Measurements from ENCODE around the gene APBB1.

APBB1 gene

GRCh38 chr11:6419009-6419631 lies at the start of gene APBB1:
Gene APBB1, minus strand, starts transcription at chr11:6419094. Its CDS starts 7,747 bp downstream, at chr11:6411347.
- DNase-seq, result peak; percentile 82

GRCh38 chr11:6459099-6459450 lies 40.2 kb upstream of the APBB1 start:
- DNase-seq, result no peak

- no peak for DNase-seq
Measured at GRCh38 chr11:6458352-6459098, 39.6 kb upstream of the APBB1 start.

- no peak for DNase-seq
Measured at GRCh38 chr11:6457581-6458320, 38.9 kb upstream of the APBB1 start.

GRCh38 chr11:6456361-6457073 lies 37.6 kb upstream of the APBB1 start:
- DNase-seq, result no peak

GRCh38 chr11:6455070-6455469 lies 36.2 kb upstream of the APBB1 start:
- DNase-seq, result no peak

GRCh38 chr11:6453152-6453551 lies 34.3 kb upstream of the APBB1 start:
- no peak for DNase-seq

- DNase-seq, result no peak
Measured at GRCh38 chr11:6452219-6452618, 33.3 kb upstream of the APBB1 start.

GRCh38 chr11:6448574-6448973 lies 29.7 kb upstream of the APBB1 start:
- DNase-seq, result no peak

GRCh38 chr11:6443269-6444003 lies 24.5 kb upstream of the APBB1 start:
- peak; percentile 64 for DNase-seq

GRCh38 chr11:6442441-6442840 lies 23.5 kb upstream of the APBB1 start:
- DNase-seq, result no peak

GRCh38 chr11:6440906-6441358 lies 22.0 kb upstream of the APBB1 start, which contains the start of gene HPX:
Gene HPX, minus strand, starts transcription at chr11:6440987. Its CDS starts 24 bp downstream, at chr11:6440963.
- no peak for DNase-seq

GRCh38 chr11:6438979-6439571 lies 20.2 kb upstream of the APBB1 start:
- peak; percentile 51 for DNase-seq

GRCh38 chr11:6437993-6438392 lies 19.1 kb upstream of the APBB1 start:
- DNase-seq, result peak; percentile 21

- DNase-seq, result no peak
Measured at GRCh38 chr11:6437423-6437822, 18.5 kb upstream of the APBB1 start.

- DNase-seq, result no peak
Measured at GRCh38 chr11:6433998-6434660, 15.2 kb upstream of the APBB1 start.

GRCh38 chr11:6431861-6432260 lies 13.0 kb upstream of the APBB1 start:
- DNase-seq, result no peak

GRCh38 chr11:6427516-6427915 lies 8.6 kb upstream of the APBB1 start:
- no peak for DNase-seq

GRCh38 chr11:6420677-6421076 lies 1.8 kb upstream of the APBB1 start:
- no peak for DNase-seq

- no peak for DNase-seq
Measured at GRCh38 chr11:6418557-6419008, 311 bp downstream of the APBB1 start.

GRCh38 chr11:6417907-6418556 lies 862 bp downstream of the APBB1 start:
- peak; percentile 23 for DNase-seq
